Measurements from ENCODE around the gene CASKIN1. TPM values are rescaled to one million over a fixed set of nuclear protein-coding genes. Genes with fewer than 3 reads are reported as not detected.
A peak's percentile ranks its signal among the peaks of the same experiment; 100 is the strongest.

CASKIN1 gene
- total RNA-seq, 2 experiments from 2014 or later: 0.05 to 0.63 TPM

- no peak overlapping the region for H3K27ac Mint-ChIP-seq
- H3K36me3 Mint-ChIP-seq (ENCODE audit: low read depth): no peaks in the 10 kb centered on the region
- no peaks in the 10 kb centered on the region for H3K27me3 Mint-ChIP-seq (ENCODE audit: low read depth)
- no peaks in the 10 kb centered on the region for H3K4me1 Mint-ChIP-seq (ENCODE audit: low read depth)
- ChIA-PET POLR2A (no interaction called here), CTCF (no interaction called here)
- H3K9me3 Mint-ChIP-seq (ENCODE audit: insufficient read depth): no peaks in the 10 kb centered on the region
- ATAC-seq (no peak), DNase-seq (no peak)
- no peak overlapping the region for H3K4me3 Mint-ChIP-seq
Observed at GRCh38 chr16:2184962-2185361, 11.4 kb downstream of the CASKIN1 start.

- H3K36me3 Mint-ChIP-seq (ENCODE audit: low read depth): no peaks in the 10 kb centered on the region
- H3K4me1 Mint-ChIP-seq (ENCODE audit: low read depth): no peaks in the 10 kb centered on the region
- no peak for DNase-seq
- no peak overlapping the region for H3K4me3 Mint-ChIP-seq
- H3K27me3 Mint-ChIP-seq (ENCODE audit: low read depth): no peaks in the 10 kb centered on the region
- no peaks in the 10 kb centered on the region for H3K9me3 Mint-ChIP-seq (ENCODE audit: insufficient read depth)
- ChIA-PET POLR2A (interaction anchor here (0.5 kb wide), 1 partner anchor 573 kb away, joined by 3 read pairs; no protein-coding TSS in a partner anchor), CTCF (no interaction called here)
- no peak for ATAC-seq
- no peak overlapping the region for H3K27ac Mint-ChIP-seq
Observed at GRCh38 chr16:2184346-2184745, 12.1 kb downstream of the CASKIN1 start.

GRCh38 chr16:2183671-2184070 lies 12.7 kb downstream of the CASKIN1 start:
- Mint-ChIP-seq H3K27me3 (ENCODE audit: low read depth) (no peaks in the 10 kb centered on the region), H3K36me3 (ENCODE audit: low read depth) (no peaks in the 10 kb centered on the region), H3K9me3 (ENCODE audit: insufficient read depth) (no peaks in the 10 kb centered on the region), H3K4me1 (ENCODE audit: low read depth) (no peaks in the 10 kb centered on the region), H3K4me3 (no peak overlapping the region), H3K27ac (no peak overlapping the region)
- no peak for DNase-seq
- CTCF ChIA-PET: no interaction called here
- POLR2A ChIA-PET: no interaction called here
- no peak for ATAC-seq

GRCh38 chr16:2181952-2182351 lies 14.5 kb downstream of the CASKIN1 start:
- ATAC-seq (no peak), DNase-seq (no peak)
- Mint-ChIP-seq H3K27ac (no peak overlapping the region), H3K27me3 (ENCODE audit: low read depth) (no peaks in the 10 kb centered on the region), H3K9me3 (ENCODE audit: insufficient read depth) (no peaks in the 10 kb centered on the region), H3K4me3 (no peak overlapping the region), H3K4me1 (ENCODE audit: low read depth) (no peaks in the 10 kb centered on the region), H3K36me3 (ENCODE audit: low read depth) (peaks cover 4% of the 10 kb centered on the region)
- CTCF ChIA-PET: no interaction called here
- POLR2A ChIA-PET: no interaction called here

GRCh38 chr16:2180962-2181923 lies 15.2 kb downstream of the CASKIN1 start:
- no peak overlapping the region for H3K4me3 Mint-ChIP-seq
- ChIA-PET POLR2A (interaction anchor here (0.8 kb wide), 1 partner anchor 25 kb away, joined by 3 read pairs; no protein-coding TSS in a partner anchor), CTCF (no interaction called here)
- no peaks in the 10 kb centered on the region for H3K4me1 Mint-ChIP-seq (ENCODE audit: low read depth)
- DNase-seq (no peak), ATAC-seq (no peak)
- H3K36me3 Mint-ChIP-seq (ENCODE audit: low read depth): peaks cover 6% of the 10 kb centered on the region
- no peak overlapping the region for H3K27ac Mint-ChIP-seq
- no peaks in the 10 kb centered on the region for H3K27me3 Mint-ChIP-seq (ENCODE audit: low read depth)
- H3K9me3 Mint-ChIP-seq (ENCODE audit: insufficient read depth): no peaks in the 10 kb centered on the region

GRCh38 chr16:2180461-2180860 lies 15.9 kb downstream of the CASKIN1 start:
- H3K9me3 Mint-ChIP-seq (ENCODE audit: insufficient read depth): no peaks in the 10 kb centered on the region
- DNase-seq (no peak), ATAC-seq (no peak)
- peaks cover 10% of the 10 kb centered on the region for H3K36me3 Mint-ChIP-seq (ENCODE audit: low read depth)
- POLR2A ChIA-PET: no interaction called here
- no peaks in the 10 kb centered on the region for H3K27me3 Mint-ChIP-seq (ENCODE audit: low read depth)
- no peak overlapping the region for H3K27ac Mint-ChIP-seq
- no peak overlapping the region for H3K4me3 Mint-ChIP-seq
- H3K4me1 Mint-ChIP-seq (ENCODE audit: low read depth): no peaks in the 10 kb centered on the region
- CTCF ChIA-PET: no interaction called here

- ATAC-seq: no peak
- peaks cover 10% of the 10 kb centered on the region for H3K36me3 Mint-ChIP-seq (ENCODE audit: low read depth)
Observed at GRCh38 chr16:2179576-2179975, 16.8 kb downstream of the CASKIN1 start.

GRCh38 chr16:2179107-2179501 lies 17.3 kb downstream of the CASKIN1 start:
- ATAC-seq (no peak), DNase-seq (no peak)
- H3K27me3 Mint-ChIP-seq (ENCODE audit: low read depth): no peaks in the 10 kb centered on the region
- peaks cover 13% of the 10 kb centered on the region for H3K36me3 Mint-ChIP-seq (ENCODE audit: low read depth)
- CTCF ChIA-PET: no interaction called here
- H3K4me1 Mint-ChIP-seq (ENCODE audit: low read depth): no peaks in the 10 kb centered on the region
- H3K4me3 Mint-ChIP-seq: no peak overlapping the region
- no peaks in the 10 kb centered on the region for H3K9me3 Mint-ChIP-seq (ENCODE audit: insufficient read depth)
- POLR2A ChIA-PET: no interaction called here
- no peak overlapping the region for H3K27ac Mint-ChIP-seq

More at GRCh38 chr16:2179576-2179975, 16.8 kb downstream of the CASKIN1 start:
- H3K4me3 Mint-ChIP-seq: no peak overlapping the region
- H3K27me3 Mint-ChIP-seq (ENCODE audit: low read depth): no peaks in the 10 kb centered on the region
- no peak for DNase-seq
- POLR2A ChIA-PET: no interaction called here
- no peak overlapping the region for H3K27ac Mint-ChIP-seq
- H3K9me3 Mint-ChIP-seq (ENCODE audit: insufficient read depth): no peaks in the 10 kb centered on the region
- H3K4me1 Mint-ChIP-seq (ENCODE audit: low read depth): no peaks in the 10 kb centered on the region
- CTCF ChIA-PET: no interaction called here

GRCh38 chr16:2178321-2179106 lies 17.9 kb downstream of the CASKIN1 start:
- POLR2A ChIA-PET: no interaction called here
- ATAC-seq (peak; percentile 64), DNase-seq (peak; percentile 50)
- H3K4me3 Mint-ChIP-seq: no peak overlapping the region
- no peak overlapping the region for H3K27ac Mint-ChIP-seq
- no peaks in the 10 kb centered on the region for H3K9me3 Mint-ChIP-seq (ENCODE audit: insufficient read depth)
- H3K4me1 Mint-ChIP-seq (ENCODE audit: low read depth): no peaks in the 10 kb centered on the region
- CTCF ChIA-PET: no interaction called here
- H3K36me3 Mint-ChIP-seq (ENCODE audit: low read depth): peaks cover 17% of the 10 kb centered on the region
- no peaks in the 10 kb centered on the region for H3K27me3 Mint-ChIP-seq (ENCODE audit: low read depth)

- Mint-ChIP-seq H3K27me3 (ENCODE audit: low read depth) (no peaks in the 10 kb centered on the region), H3K27ac (no peak overlapping the region), H3K9me3 (ENCODE audit: insufficient read depth) (no peaks in the 10 kb centered on the region), H3K36me3 (ENCODE audit: low read depth) (peaks cover 18% of the 10 kb centered on the region), H3K4me1 (ENCODE audit: low read depth) (no peaks in the 10 kb centered on the region), H3K4me3 (no peak overlapping the region)
- ATAC-seq (no peak), DNase-seq (no peak)
- ChIA-PET POLR2A (no interaction called here), CTCF (no interaction called here)
Observed at GRCh38 chr16:2177561-2177960, 18.8 kb downstream of the CASKIN1 start.

- CTCF ChIA-PET: no interaction called here
- Mint-ChIP-seq H3K4me1 (ENCODE audit: low read depth) (no peaks in the 10 kb centered on the region), H3K9me3 (ENCODE audit: insufficient read depth) (no peaks in the 10 kb centered on the region), H3K36me3 (ENCODE audit: low read depth) (peaks cover 18% of the 10 kb centered on the region), H3K27ac (no peak overlapping the region), H3K27me3 (ENCODE audit: low read depth) (no peaks in the 10 kb centered on the region), H3K4me3 (no peak overlapping the region)
- ATAC-seq (no peak), DNase-seq (no peak)
- POLR2A ChIA-PET: no interaction called here
Observed at GRCh38 chr16:2177101-2177500, 19.3 kb downstream of the CASKIN1 start.

GRCh38 chr16:2176047-2176446 lies 20.4 kb downstream of the CASKIN1 start:
- Mint-ChIP-seq H3K9me3 (ENCODE audit: insufficient read depth) (no peaks in the 10 kb centered on the region), H3K4me1 (ENCODE audit: low read depth) (no peaks in the 10 kb centered on the region), H3K36me3 (ENCODE audit: low read depth) (peaks cover 18% of the 10 kb centered on the region), H3K27ac (no peak overlapping the region), H3K4me3 (no peak overlapping the region), H3K27me3 (ENCODE audit: low read depth) (no peaks in the 10 kb centered on the region)
- POLR2A ChIA-PET: no interaction called here
- CTCF ChIA-PET: no interaction called here
- DNase-seq: no peak
- no peak for ATAC-seq

Data from activated CD8-positive, alpha-beta T cell treated with anti-CD3 and anti-CD28 coated beads, Interleukin-2, amount 10 ng/mL, durations not matched to agents 7 days and 5 days (primary cell).